Mucosa of stomach (tissue), 1 donor: ENCODE results near the gene ACVR1B.

Experiments
- H3K27me3 ChIP-seq: one replicate; pipeline ENCODE4 v1.7.0; 2013; ENCODE audit warnings: mild to moderate bottlenecking, low read length; ENCODE audit not compliant: control insufficient read depth, insufficient read depth
- H3K36me3 ChIP-seq: one replicate; pipeline ENCODE4 v1.7.0; 2013; ENCODE audit warnings: low read length; ENCODE audit not compliant: control insufficient read depth, insufficient read depth
- H3K4me1 ChIP-seq: one replicate; pipeline ENCODE4 v1.7.0; 2013; ENCODE audit warnings: mild to moderate bottlenecking, low read length; ENCODE audit not compliant: control insufficient read depth, insufficient read depth
- H3K4me3 ChIP-seq: one replicate; pipeline ENCODE4 v1.7.0; 2013; ENCODE audit warnings: low read length
- H3K9ac ChIP-seq: one replicate; pipeline ENCODE4 v1.7.0; 2013; ENCODE audit warnings: mild to moderate bottlenecking, low read length, moderate library complexity
- H3K9me3 ChIP-seq: one replicate; pipeline ENCODE4 v1.7.0; 2013; ENCODE audit warnings: mild to moderate bottlenecking, low read length, moderate library complexity; ENCODE audit not compliant: control insufficient read depth
- donor health status: Pancreatic carcinoma.

Gene ACVR1B

GRCh38 chr12:51951843-51952722 is 584 bp downstream of the ACVR1B start:
- no peaks in the 10 kb centered on the region for H3K36me3 ChIP-seq
- H3K27me3 ChIP-seq = peaks cover 4% of the 10 kb centered on the region
- H3K4me3 ChIP-seq = peak overlapping the region; percentile 83
- H3K9me3 ChIP-seq = no peaks in the 10 kb centered on the region
- H3K9ac ChIP-seq = peak overlapping the region; percentile 97
- H3K4me1 ChIP-seq = peaks cover 33% of the 10 kb centered on the region

GRCh38 chr12:51953089-51953488 is 1.6 kb downstream of the ACVR1B start:
- H3K9ac ChIP-seq = peak overlapping the region; percentile 70
- peaks cover 40% of the 10 kb centered on the region for H3K4me1 ChIP-seq
- H3K27me3 ChIP-seq = peaks cover 4% of the 10 kb centered on the region
- no peaks in the 10 kb centered on the region for H3K9me3 ChIP-seq
- no peaks in the 10 kb centered on the region for H3K36me3 ChIP-seq
- H3K4me3 ChIP-seq = peak overlapping the region; percentile 34

GRCh38 chr12:51953864-51954263 is 2.4 kb downstream of the ACVR1B start:
- H3K9ac ChIP-seq = peak overlapping the region; percentile 70
- H3K4me3 ChIP-seq = no peak overlapping the region
- peaks cover 3% of the 10 kb centered on the region for H3K27me3 ChIP-seq
- no peaks in the 10 kb centered on the region for H3K36me3 ChIP-seq
- no peaks in the 10 kb centered on the region for H3K9me3 ChIP-seq
- peaks cover 43% of the 10 kb centered on the region for H3K4me1 ChIP-seq

- Histone ChIP-seq H3K27me3 (no peaks in the 10 kb centered on the region), H3K9ac (peak overlapping the region; percentile 70), H3K9me3 (no peaks in the 10 kb centered on the region), H3K4me3 (no peak overlapping the region), H3K4me1 (peaks cover 50% of the 10 kb centered on the region), H3K36me3 (no peaks in the 10 kb centered on the region)
Measured at GRCh38 chr12:51954561-51955361, 3.3 kb downstream of the ACVR1B start.

- Histone ChIP-seq H3K4me1 (peaks cover 59% of the 10 kb centered on the region), H3K27me3 (no peaks in the 10 kb centered on the region), H3K4me3 (no peak overlapping the region)
Measured at GRCh38 chr12:51955702-51956101, 4.2 kb downstream of the ACVR1B start.

GRCh38 chr12:51958542-51958941 is 7.0 kb downstream of the ACVR1B start:
- peaks cover 68% of the 10 kb centered on the region for H3K4me1 ChIP-seq

More at GRCh38 chr12:51955702-51956101, 4.2 kb downstream of the ACVR1B start:
- Histone ChIP-seq H3K9ac (no peak overlapping the region), H3K36me3 (no peaks in the 10 kb centered on the region), H3K9me3 (no peaks in the 10 kb centered on the region)

GRCh38 chr12:51959211-51959610 is 7.7 kb downstream of the ACVR1B start:
- Histone ChIP-seq H3K4me3 (no peak overlapping the region), H3K36me3 (no peaks in the 10 kb centered on the region), H3K4me1 (peaks cover 63% of the 10 kb centered on the region), H3K9ac (no peak overlapping the region), H3K9me3 (no peaks in the 10 kb centered on the region), H3K27me3 (no peaks in the 10 kb centered on the region)

More at GRCh38 chr12:51958542-51958941, 7.0 kb downstream of the ACVR1B start:
- Histone ChIP-seq H3K36me3 (no peaks in the 10 kb centered on the region), H3K9ac (no peak overlapping the region), H3K27me3 (no peaks in the 10 kb centered on the region), H3K4me3 (no peak overlapping the region), H3K9me3 (no peaks in the 10 kb centered on the region)

- Histone ChIP-seq H3K9ac (no peak overlapping the region), H3K9me3 (no peaks in the 10 kb centered on the region), H3K27me3 (no peaks in the 10 kb centered on the region), H3K4me3 (no peak overlapping the region), H3K4me1 (peaks cover 60% of the 10 kb centered on the region), H3K36me3 (no peaks in the 10 kb centered on the region)
Measured at GRCh38 chr12:51959921-51960320, 8.4 kb downstream of the ACVR1B start.

- Histone ChIP-seq H3K4me3 (no peak overlapping the region), H3K9ac (no peak overlapping the region), H3K9me3 (no peaks in the 10 kb centered on the region), H3K27me3 (no peaks in the 10 kb centered on the region), H3K4me1 (peaks cover 55% of the 10 kb centered on the region), H3K36me3 (no peaks in the 10 kb centered on the region)
Measured at GRCh38 chr12:51960488-51960887, 9.0 kb downstream of the ACVR1B start.

- no peak overlapping the region for H3K9ac ChIP-seq
- no peaks in the 10 kb centered on the region for H3K27me3 ChIP-seq
- H3K4me1 ChIP-seq = peaks cover 51% of the 10 kb centered on the region
- H3K9me3 ChIP-seq = no peaks in the 10 kb centered on the region
- no peaks in the 10 kb centered on the region for H3K36me3 ChIP-seq
- H3K4me3 ChIP-seq = no peak overlapping the region
Measured at GRCh38 chr12:51960890-51961289, 9.4 kb downstream of the ACVR1B start.

GRCh38 chr12:51961834-51962233 is 10.3 kb downstream of the ACVR1B start:
- H3K9me3 ChIP-seq = no peaks in the 10 kb centered on the region
- no peak overlapping the region for H3K4me3 ChIP-seq
- peaks cover 42% of the 10 kb centered on the region for H3K4me1 ChIP-seq
- no peaks in the 10 kb centered on the region for H3K27me3 ChIP-seq
- no peaks in the 10 kb centered on the region for H3K36me3 ChIP-seq
- H3K9ac ChIP-seq = no peak overlapping the region

GRCh38 chr12:51962737-51963136 is 11.2 kb downstream of the ACVR1B start:
- Histone ChIP-seq H3K36me3 (no peaks in the 10 kb centered on the region), H3K4me3 (no peak overlapping the region), H3K9ac (no peak overlapping the region), H3K4me1 (peaks cover 38% of the 10 kb centered on the region), H3K27me3 (no peaks in the 10 kb centered on the region), H3K9me3 (no peaks in the 10 kb centered on the region)
